HG02943 (cell line): Measurements from ENCODE around the gene MCOLN3.
A peak's percentile ranks its signal among the peaks of the same experiment; 100 is the strongest.
"Not testable (repeated sequence)": the region's sequence is repeated elsewhere in the genome, so short reads cannot be mapped to it uniquely, and the experiment has no call there.

ENCODE experiments used
- ATAC-seq: cut with Tn5 transposase; IDR thresholded peaks from one replicate; pipeline ENCODE4 v1.9.1; 2021; ENCODE audit warnings: mild to moderate bottlenecking, low read depth, moderate library complexity; ENCODE audit not compliant: unreplicated experiment

The MCOLN3 gene

GRCh38 chr1:85049735-85050166, 1.5 kb upstream of the MCOLN3 start:
- ATAC-seq: no peak

GRCh38 chr1:85047472-85048295, 616 bp downstream of the MCOLN3 start:
- ATAC-seq: peak; percentile 46

- ATAC-seq: no peak
Observed at GRCh38 chr1:85047144-85047471, 1.2 kb downstream of the MCOLN3 start.

GRCh38 chr1:85042413-85042812, 5.9 kb downstream of the MCOLN3 start:
- no peak for ATAC-seq

- no peak for ATAC-seq
Observed at GRCh38 chr1:85041793-85042192, 6.5 kb downstream of the MCOLN3 start.

- no peak for ATAC-seq
Observed at GRCh38 chr1:85033221-85033620, 15.1 kb downstream of the MCOLN3 start.

GRCh38 chr1:85030536-85030935, 17.8 kb downstream of the MCOLN3 start:
- no peak for ATAC-seq

- ATAC-seq: no peak
Observed at GRCh38 chr1:85028151-85028550, 20.1 kb downstream of the MCOLN3 start.

- ATAC-seq: peak; percentile 94
Observed at GRCh38 chr1:85027242-85027983, 20.9 kb downstream of the MCOLN3 start.

- no peak for ATAC-seq
Observed at GRCh38 chr1:85025940-85026339, 22.4 kb downstream of the MCOLN3 start.

- ATAC-seq: no peak
Observed at GRCh38 chr1:85024736-85025135, 23.6 kb downstream of the MCOLN3 start.

- no peak for ATAC-seq
Observed at GRCh38 chr1:85022700-85023099, 25.6 kb downstream of the MCOLN3 start.

- ATAC-seq: no peak
Observed at GRCh38 chr1:85019994-85020393, 28.3 kb downstream of the MCOLN3 start.

GRCh38 chr1:85015826-85016225, 32.5 kb downstream of the MCOLN3 start:
- no peak for ATAC-seq

GRCh38 chr1:85005641-85006040, 42.7 kb downstream of the MCOLN3 start:
- ATAC-seq: not testable (repeated sequence)

GRCh38 chr1:85001742-85002141, 46.6 kb downstream of the MCOLN3 start:
- no peak for ATAC-seq

GRCh38 chr1:84998642-84999280, 49.5 kb downstream of the MCOLN3 start:
- no peak for ATAC-seq

- ATAC-seq: peak; percentile 0
Observed at GRCh38 chr1:84997667-84998600, 50.4 kb downstream of the MCOLN3 start.

GRCh38 chr1:84996846-84997666, 51.2 kb downstream of the MCOLN3 start, which contains the start of gene MCOLN2:
Gene MCOLN2, minus strand, starts transcription at chr1:84997113. Its CDS starts 241 bp downstream, at chr1:84996872.
- ATAC-seq: peak; percentile 54
